Hippocampal formation (tissue), 2 donors: Measurements from ENCODE around the gene TLN1.

Experiments used
- DNase-seq, 2 donors: peaks; one replicate each; lab custom pipeline; 2025; lab: John Stamatoyannopoulos, UW

TLN1 gene

DNA sequence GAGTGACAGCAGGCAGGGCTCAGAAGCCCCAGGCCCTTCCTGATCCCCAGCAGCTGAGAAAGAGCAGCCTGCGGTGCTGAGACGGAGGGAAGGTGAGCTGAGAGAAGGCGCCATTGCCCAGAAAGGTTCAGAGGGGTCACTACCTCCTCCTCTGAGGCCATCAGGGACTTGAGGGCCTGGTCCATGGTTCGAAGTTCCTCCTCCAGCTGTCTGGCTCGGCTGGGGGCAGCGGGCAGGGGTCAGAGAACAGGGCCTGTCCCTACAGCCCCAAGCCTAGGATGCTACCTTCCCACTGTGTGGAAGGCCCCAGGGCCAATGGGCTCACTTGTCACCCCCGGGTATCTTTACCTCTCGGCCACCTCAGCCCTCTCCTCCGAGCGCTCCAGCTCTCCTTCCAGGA, 47.1 kb downstream of the TLN1 start:
- no peak for DNase-seq

DNA sequence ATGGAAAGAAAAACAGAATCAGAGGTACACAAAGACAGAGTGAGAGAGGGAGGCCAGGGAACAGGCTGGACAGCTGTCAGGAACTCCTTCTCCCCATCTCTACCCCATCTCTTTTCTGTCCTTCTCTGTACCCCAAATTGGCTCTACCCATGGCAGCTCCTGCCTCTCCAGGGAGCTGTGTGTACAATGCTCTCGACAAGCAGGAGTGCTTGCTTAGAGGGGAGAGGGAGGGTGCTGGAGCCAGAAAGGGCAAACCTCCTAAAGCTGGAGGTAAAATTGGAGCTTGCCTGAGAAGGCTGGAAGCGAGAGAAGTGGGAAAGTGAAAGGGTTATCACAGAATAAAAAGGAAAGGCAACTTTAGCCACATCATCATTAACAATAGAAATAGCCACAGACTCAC, 48.7 kb downstream of the TLN1 start:
- no peak for DNase-seq

DNA sequence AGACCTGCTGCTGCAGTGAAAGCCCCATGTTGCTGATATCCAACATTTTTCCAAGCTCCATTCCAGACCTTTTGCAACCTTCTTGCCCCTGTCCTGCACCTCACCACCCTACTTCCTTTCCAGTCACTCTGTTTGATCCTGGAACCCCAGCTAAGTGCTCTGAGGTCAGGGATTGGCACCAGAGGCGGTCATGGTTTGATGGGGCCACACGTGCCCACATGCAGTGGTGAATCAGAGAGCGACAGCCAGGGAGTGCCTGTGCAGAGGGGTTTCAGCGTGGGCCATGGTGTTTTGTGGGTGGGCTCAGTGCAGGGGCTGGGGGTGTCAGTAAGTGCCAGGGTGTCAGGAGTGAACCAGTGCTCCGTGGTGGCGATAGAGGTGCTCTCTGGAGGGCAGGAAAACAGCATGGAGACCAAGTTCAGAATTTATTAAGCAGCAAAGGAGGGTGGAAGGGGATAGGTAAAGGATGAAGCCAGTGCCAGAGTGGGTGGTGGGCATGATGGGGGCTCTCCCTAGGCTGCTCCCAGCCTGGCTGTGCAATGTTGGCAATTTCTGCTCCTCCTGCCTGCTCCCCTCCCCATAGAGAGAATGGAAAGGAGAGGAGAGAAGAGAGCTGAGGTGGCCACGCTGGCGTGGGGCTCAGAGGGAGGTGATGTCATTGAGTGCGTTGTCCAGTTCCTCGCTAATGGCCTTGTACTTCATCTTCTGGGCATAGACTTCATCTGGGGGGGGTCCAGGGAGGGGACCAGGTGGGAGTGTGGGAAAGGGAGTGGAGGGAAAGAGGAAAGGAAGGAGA, 49.3 kb downstream of the TLN1 start:
- DNase-seq: no peak

DNA sequence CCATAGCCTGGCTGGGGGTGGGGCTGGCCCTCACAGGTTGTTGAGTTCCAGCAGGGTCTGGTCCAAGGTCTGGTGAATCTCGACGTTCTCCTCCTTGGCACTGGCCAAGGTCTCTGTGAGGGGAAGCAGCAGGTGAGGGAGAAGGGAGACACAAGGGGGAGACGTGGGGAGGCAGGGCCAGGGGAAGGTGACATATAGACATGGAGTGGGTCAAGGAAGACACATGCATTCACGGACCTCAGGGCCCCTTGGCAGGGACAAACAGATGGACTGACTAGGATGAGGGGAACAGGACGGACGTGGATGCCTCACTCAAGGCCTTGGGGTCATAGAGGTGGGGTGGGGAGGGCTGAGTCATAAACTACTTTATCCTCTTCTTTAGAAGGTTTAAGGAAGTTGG, 49.9 kb downstream of the TLN1 start:
- DNase-seq: no peak

DNA sequence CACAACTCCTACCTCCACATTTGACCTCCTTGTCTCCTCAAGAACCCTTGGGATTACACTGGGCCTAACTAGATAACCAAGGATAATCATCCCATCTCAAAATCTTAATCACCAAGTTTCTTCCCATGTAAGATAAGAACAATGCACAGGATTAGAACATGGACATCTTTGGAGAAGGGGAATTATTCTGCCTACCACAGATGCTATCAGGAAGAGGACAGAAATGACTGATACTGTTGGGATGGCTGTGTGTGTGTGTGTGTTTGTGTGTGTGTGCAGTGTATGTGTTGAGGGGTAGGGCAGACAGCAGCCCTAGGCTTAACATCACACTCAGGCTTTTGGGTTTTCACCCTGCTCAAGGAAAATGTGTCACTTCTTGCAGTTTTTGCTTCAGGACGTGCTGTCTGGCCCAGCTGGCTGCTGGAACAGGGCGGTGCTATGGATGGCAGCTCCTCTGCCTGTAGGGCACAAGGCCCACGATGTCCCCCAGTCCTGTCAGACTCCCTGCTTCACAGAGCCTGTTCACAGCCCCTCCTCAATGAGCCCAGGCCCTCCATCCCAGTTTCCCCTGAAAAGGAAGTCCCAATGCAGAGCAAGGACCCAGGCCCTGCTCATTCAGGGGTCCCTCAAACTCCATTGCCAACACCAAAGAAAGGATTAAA, 50.5 kb downstream of the TLN1 start:
- no peak for DNase-seq

DNA sequence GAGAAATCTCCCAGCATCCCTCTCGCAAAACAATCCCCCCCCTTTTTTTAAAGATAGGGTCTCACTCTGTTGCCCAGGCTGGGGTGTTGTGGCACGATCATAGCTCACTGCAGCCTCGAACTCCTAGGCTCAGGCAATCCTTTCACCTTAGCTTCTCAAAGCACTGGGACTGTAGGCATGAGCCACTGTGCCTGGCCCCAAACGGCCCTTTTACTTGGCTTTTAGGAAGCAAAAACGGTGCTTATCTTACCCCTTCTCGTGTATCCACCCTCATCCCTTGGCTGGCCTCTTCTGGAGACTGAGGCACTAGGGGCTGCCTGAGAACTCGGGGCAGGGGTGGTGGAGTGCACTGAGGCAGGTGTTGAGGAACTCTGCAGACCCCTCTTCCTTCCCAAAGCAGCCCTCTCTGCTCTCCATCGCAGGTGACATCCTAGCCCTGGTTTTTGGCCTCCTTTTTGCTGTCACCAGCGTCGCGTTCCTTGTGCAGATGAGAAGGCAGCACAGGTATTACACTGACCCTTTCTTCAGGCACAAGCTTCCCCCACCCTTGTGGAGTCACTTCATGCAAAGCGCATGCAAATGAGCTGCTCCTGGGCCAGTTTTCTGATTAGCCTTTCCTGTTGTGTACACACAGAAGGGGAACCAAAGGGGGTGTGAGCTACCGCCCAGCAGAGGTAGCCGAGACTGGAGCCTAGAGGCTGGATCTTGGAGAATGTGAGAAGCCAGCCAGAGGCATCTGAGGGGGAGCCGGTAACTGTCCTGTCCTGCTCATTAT, 51.5 kb downstream of the TLN1 start:
- no peak for DNase-seq

DNA sequence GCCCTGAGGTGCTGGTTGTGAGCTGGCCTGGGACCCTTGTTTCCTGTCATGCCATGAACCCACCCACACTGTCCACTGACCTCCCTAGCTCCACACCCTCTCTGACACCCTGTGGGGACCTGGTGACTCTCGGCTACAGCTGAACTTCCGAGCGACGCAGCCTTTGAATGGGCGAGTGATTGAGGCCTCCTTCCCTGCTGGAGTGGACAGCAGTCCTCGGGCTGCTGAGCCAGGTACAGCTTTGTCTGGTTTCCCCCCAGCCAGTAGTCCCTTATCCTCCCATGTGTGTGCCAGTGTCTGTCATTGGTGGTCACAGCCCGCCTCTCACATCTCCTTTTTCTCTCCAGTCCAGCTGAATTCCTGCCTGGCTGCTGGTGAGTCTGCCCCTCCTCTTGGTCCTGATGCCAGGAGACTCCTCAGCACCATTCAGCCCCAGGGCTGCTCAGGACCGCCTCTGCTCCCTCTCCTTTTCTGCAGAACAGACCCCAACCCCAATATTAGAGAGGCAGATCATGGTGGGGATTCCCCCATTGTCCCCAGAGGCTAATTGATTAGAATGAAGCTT, 52.1 kb downstream of the TLN1 start:
- no peak for DNase-seq

DNA sequence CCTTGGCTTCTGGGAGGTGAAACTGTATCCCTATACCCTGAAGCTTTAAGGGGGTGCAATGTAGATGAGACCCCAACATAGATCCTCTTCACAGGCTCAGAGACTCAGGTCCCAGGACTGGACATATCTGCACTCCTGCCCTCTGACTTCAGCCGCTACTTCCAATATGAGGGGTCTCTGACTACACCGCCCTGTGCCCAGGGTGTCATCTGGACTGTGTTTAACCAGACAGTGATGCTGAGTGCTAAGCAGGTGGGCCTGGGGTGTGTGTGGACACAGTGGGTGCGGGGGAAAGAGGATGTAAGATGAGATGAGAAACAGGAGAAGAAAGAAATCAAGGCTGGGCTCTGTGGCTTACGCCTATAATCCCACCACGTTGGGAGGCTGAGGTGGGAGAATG, 52.9 kb downstream of the TLN1 start:
- DNase-seq: no peak

DNA sequence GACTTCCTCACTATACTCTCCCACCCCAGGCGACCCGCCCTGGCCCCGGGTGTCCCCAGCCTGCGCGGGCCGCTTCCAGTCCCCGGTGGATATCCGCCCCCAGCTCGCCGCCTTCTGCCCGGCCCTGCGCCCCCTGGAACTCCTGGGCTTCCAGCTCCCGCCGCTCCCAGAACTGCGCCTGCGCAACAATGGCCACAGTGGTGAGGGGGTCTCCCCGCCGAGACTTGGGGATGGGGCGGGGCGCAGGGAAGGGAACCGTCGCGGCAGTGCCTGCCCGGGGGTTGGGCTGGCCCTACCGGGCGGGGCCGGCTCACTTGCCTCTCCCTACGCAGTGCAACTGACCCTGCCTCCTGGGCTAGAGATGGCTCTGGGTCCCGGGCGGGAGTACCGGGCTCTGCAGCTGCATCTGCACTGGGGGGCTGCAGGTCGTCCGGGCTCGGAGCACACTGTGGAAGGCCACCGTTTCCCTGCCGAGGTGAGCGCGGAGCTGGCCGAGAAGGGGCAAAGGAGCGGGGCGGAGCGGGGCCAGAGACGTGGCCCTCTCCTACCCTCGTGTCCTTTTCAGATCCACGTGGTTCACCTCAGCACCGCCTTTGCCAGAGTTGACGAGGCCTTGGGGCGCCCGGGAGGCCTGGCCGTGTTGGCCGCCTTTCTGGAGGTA, 56.1 kb downstream of the TLN1 start:
- no peak for DNase-seq

DNA sequence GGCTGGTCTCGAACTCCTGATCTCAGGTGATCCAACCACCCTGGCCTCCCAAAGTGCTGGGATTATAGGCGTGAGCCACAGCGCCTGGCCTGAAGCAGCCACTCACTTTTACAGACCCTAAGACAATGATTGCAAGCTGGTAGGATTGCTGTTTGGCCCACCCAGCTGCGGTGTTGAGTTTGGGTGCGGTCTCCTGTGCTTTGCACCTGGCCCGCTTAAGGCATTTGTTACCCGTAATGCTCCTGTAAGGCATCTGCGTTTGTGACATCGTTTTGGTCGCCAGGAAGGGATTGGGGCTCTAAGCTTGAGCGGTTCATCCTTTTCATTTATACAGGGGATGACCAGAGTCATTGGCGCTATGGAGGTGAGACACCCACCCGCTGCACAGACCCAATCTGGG, 56.8 kb downstream of the TLN1 start:
- DNase-seq: no peak

DNA sequence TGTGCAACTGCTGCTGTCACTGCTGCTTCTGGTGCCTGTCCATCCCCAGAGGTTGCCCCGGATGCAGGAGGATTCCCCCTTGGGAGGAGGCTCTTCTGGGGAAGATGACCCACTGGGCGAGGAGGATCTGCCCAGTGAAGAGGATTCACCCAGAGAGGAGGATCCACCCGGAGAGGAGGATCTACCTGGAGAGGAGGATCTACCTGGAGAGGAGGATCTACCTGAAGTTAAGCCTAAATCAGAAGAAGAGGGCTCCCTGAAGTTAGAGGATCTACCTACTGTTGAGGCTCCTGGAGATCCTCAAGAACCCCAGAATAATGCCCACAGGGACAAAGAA, 58.0 kb downstream of the TLN1 start:
- DNase-seq: no peak

DNA sequence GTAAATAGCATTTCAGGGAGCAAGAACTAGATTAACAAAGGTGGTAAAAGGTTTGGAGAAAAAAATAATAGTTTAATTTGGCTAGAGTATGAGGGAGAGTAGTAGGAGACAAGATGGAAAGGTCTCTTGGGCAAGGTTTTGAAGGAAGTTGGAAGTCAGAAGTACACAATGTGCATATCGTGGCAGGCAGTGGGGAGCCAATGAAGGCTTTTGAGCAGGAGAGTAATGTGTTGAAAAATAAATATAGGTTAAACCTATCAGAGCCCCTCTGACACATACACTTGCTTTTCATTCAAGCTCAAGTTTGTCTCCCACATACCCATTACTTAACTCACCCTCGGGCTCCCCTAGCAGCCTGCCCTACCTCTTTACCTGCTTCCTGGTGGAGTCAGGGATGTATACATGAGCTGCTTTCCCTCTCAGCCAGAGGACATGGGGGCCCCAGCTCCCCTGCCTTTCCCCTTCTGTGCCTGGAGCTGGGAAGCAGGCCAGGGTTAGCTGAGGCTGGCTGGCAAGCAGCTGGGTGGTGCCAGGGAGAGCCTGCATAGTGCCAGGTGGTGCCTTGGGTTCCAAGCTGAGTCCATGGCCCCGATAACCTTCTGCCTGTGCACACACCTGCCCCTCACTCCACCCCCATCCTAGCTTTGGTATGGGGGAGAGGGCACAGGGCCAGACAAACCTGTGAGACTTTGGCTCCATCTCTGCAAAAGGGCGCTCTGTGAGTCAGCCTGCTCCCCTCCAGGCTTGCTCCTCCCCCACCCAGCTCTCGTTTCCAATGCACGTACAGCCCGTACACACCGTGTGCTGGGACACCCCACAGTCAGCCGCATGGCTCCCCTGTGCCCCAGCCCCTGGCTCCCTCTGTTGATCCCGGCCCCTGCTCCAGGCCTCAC, 58.6 kb downstream of the TLN1 start, which contains the start of gene CA9:
Gene CA9 (plus strand): TSS at position 797 of the 893 bp plus-strand sequence. CDS start 32 bp downstream, at position 829.
- no peak for DNase-seq

DNA sequence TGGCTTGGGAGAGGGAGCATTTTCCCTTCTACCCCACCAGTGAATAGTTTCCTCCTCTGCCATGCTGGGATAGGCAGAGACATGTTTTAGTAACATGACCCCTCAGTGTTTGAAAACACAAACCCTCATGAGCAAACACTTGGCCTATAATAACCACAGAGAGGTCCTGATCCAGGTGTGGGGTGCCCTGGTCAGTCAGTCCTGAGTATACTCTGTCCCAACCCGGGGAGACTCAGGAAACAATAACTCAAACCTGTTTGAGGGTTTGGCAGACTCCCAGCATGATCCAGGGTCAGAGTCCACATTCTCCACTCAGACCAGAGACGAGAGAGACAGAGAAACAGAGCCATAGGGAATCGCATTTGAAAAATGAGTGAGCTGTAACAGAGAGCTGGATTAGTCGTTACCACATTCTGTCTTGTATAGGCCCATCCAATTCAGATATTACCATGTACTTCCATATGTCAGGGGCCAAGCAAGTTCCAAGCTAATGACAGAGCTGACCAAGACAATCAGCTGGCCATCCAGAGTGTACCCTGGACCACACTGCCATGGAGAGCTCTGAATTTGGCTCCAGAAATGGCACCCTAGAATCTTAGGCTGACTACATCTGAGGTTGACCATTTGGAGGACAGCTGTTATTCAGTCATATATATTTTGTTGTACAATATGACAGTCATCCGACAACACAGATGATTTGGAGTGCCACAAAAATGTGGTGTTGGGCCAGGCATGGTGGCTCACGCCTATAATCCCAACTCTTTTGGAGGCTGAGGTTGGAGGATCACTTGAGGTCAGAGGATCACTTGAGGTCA, 62.5 kb downstream of the TLN1 start:
- DNase-seq: no peak

DNA sequence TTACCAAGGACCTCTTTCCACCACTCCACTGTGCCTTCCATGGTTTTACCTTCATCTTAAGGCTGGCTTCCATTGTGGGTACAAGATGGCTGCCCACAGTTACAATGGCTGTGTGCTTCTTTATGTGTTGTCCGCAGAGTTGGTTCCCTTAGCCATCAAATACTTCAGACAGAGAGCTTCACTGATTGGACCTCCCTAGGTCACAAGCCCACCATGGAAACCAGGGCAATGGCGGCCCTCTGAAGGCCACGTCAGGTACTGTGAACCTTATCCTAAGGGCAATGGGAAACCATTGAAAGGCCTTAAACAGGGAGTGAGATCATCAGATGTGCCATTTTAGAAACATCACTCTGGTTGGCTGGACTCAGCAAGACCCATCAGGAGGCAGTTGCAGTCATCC, 64.1 kb downstream of the TLN1 start:
- DNase-seq: no peak

DNA sequence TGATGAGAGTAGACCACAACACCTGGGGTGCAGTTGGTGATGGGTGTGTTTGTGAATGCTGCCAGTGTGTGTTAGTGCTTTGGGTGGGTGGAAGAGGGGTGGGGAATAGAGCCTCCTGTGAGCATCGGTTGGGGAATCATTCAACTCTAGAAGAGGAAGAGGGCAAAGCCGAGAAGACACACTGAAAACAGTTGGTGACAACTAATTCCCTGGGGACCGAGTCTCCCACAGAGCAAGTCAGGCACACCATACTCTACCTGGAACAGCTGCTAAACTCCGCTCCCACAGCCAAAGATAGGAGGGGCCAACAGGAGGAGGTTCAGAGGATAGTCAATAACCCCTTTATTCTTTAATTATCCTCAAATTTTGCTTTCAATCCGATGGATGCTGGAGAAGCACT, 65.4 kb downstream of the TLN1 start:
- no peak for DNase-seq

DNA sequence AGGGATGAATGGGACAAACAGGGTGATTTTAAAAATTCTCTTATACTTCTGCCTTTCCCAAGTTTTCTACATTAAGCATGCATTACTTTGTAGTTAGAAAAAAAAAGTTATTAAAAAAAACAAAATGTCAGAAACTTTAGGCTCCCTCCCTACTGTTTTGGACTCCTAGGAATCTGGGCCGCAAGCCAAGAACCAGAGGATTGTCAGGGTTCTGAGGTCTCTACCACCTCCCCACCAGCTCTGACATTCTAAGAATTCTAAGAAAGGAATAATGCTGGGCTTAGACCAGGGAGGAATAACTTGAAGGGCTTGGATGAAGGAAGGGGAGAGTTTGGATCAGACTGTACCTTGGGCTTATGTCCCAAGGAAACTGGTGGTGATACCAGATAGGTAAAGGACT, 66.0 kb downstream of the TLN1 start:
- no peak for DNase-seq

DNA sequence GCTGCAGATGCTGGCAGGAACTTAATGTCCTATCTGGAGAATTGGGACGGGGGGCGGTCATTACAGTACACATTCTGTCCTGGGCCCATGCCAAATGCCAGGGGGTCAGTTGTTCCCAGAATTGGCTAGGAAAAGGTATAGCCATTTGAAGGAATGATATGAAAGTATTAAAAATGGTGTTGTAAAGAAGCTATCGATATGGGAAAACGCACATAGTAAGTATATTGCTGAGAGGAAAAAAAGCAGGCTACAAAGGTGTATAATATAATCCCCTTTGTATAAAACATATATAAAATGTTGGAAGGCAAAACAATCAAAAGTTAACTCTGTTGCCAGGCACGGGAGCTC, 66.5 kb downstream of the TLN1 start:
- no peak for DNase-seq

DNA sequence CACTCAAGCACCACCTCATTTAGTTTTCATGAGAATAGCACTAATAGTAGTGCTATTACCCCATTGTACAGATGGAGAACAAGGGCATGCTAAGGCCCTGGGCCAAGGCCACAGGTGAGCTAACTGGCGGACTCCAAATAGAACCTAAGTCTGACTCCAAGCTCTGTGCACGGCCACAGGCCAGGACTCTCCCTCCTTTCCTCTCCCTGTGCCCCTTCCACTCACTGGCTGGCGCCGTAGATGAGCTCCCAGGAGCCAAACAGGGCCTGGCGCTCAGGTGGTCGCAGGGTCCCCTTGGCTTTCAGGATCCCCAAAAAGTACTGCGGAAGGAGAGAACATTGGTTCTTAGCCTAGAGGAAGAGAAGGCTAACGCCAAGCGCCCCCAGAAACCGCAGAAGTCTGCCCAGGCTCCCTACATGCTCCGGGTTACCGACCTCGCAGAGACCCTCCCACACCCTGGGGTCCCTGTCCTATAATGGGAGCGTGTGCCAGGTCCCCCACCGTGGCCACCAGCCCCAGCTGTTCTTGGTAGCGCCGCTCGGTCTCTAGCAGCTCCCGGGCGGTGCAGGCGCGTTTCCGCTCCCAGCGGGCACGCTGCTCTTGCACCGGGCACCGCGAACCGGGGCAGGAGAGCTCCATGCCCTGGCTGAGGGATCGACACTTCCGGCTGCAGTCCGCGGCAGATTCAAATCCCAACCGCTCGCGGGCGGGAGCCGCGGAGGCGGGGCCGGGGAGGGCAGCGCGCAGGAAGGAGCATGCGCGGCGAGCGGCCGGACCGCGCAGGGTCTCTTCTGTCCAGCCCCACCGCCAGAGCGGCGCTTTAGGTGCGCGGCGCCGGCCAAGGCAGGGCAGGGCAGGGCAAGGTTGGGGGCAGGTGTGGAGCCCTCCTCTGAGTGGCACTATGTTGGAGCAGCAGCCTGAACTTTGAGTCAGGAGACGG, 67.2 kb downstream of the TLN1 start, which contains the start of gene ARHGEF39:
Gene ARHGEF39 (minus strand): TSS at position 665 of the 940 bp plus-strand sequence. CDS start 26 bp downstream, at position 639.
- DNase-seq: peak; percentile 15 to 66

DNA sequence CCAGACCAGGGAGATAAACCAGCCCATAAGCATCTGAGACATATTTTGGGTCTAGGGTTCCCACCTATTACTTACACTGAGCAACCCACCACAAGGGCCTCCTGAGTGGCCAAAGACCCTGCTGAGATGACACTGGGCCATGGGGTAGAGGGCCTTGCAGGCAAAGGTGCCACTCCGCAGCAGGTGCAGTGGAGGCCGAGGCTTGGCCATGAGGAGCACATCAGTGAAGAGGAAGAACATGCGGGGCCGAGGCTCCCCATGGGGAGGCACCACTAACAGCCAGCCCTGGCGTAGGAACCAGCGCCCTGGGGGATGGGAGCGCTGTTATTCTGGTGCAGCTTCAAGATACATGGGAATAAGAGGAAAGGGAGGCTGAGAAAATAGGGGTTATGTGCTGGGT, 69.6 kb downstream of the TLN1 start:
- DNase-seq: no peak
